HG02623 (cell line): Measurements from ENCODE around the gene CEP83.
"Not testable (repeated sequence)": the region's sequence is repeated elsewhere in the genome, so short reads cannot be mapped to it uniquely, and the experiment has no call there.

Source experiments
- ATAC-seq: cut with Tn5 transposase; IDR thresholded peaks from one replicate; pipeline ENCODE4 v1.9.1; 2021; ENCODE audit warnings: moderate library complexity; ENCODE audit not compliant: unreplicated experiment

CEP83 gene, protein sequence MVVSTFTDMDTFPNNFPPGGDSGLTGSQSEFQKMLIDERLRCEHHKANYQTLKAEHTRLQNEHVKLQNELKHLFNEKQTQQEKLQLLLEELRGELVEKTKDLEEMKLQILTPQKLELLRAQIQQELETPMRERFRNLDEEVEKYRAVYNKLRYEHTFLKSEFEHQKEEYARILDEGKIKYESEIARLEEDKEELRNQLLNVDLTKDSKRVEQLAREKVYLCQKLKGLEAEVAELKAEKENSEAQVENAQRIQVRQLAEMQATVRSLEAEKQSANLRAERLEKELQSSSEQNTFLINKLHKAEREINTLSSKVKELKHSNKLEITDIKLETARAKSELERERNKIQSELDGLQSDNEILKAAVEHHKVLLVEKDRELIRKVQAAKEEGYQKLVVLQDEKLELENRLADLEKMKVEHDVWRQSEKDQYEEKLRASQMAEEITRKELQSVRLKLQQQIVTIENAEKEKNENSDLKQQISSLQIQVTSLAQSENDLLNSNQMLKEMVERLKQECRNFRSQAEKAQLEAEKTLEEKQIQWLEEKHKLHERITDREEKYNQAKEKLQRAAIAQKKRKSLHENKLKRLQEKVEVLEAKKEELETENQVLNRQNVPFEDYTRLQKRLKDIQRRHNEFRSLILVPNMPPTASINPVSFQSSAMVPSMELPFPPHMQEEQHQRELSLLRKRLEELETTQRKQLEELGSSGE

DNA sequence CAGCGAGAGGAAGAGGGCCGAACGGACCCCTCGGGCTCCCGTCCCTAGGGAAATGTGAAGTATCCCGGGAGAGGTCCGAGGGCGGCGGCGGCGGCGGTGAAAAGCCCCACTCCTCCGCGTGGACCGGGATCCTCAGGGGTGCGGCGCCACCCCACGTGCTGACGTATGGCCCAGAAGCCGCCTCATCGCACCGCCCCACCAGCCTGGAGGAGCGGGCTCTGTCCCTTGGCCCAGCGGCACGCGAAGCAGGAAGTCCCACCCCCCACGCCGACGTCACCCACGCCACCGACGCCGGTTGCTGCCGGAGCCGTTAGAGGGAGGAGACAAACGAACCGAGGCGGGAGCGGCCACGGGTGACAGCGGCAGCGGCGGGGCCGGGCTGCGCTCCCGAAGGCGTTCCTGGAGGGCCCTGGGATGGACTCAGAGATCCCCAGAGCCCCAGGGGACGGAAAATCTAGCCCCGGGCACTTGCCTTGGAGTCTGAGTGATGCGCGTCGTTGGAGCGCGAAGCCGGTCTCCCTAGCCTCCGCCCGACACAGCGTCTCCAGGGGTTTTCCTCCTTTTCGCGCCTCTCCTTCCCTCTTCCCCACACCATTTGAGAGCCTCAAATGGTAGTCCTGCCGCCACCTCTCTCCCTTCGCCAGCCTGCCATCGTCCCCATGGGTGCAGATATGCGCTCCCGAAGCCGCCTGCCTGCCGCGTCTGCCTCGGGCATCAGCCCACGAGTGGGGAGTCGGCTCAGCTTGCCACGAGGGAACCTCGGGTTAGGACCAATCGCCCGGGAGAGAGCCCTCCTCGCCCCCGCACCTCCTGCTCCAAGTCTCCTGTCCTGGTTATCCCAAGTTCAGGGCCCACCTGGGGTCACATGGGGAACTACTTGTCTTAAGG lies at the start of gene CEP83:
TSS of gene CEP83 (minus strand) at position 140 of the 888 bp plus-strand sequence. CDS start 47,377 bp downstream, outside the sequence.
- ATAC-seq: peak; percentile 97

- ATAC-seq: no peak
These were observed 49.6 kb upstream of the CEP83 start for GRCh38 chr12:94509317-94509716.

DNA sequence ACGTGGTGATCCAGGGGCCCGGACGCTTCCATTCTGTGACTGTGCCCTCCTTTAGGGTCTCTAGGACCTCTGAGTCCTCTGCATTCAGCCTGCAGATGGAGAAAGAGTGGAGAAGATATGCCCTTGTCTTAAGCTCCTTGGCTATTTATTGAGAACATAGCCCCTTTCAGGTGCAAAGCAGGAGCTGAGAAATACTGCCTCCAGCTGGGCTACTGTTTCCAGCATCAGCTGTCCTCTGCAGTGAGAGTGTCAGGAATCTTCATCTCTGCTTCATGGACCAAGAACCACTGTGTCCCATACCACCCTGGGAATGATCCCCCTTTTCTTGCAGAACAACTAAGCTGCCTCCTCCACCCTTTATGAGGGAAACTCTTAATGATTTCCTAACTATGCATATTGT lies 47.8 kb upstream of the CEP83 start:
- no peak for ATAC-seq

GRCh38 chr12:94504386-94504785 lies 44.7 kb upstream of the CEP83 start:
- ATAC-seq: no peak

DNA sequence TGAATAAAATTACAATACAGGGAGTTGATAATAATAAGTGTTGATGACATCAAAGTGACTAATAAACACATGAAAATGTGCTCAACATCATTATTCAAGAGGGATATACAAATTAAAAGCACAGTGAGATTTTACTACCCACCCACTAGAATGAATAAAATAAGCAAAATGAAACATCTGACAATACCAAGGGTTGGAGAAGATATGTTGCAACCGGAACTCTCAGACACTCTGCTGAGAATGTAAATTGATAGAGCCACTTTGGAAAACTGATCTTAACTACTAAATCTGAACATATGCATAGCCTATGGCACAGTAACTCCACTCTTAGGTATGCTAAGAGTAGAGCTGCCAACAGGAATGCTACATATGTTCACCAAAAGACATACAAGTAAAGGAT lies 44.0 kb upstream of the CEP83 start:
- no peak for ATAC-seq

- no peak for ATAC-seq
These were observed 41.3 kb upstream of the CEP83 start for GRCh38 chr12:94500831-94501567.

DNA sequence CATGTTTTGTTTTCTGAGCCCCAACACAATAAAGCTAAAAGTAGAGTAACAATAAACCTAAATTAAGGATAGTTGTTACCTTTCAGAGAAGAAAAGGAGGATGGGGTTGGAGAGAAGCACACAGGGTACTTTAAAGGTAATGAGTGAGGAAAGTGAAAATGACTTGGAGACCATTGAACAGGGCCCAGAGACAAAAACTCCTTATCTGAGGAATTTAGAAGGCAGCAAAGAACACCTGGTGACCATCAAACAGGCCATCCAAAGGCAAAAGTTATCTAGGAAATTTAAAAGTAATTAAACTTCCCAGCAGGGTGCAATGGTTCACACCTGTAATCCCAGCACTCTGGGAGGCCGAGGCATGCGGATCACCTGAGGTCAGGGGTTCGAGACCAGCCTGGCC lies 39.0 kb upstream of the CEP83 start:
- ATAC-seq: no peak

GRCh38 chr12:94498073-94498472 lies 38.4 kb upstream of the CEP83 start:
- no peak for ATAC-seq

- no peak for ATAC-seq
These were observed 35.9 kb upstream of the CEP83 start for GRCh38 chr12:94495445-94496115.

- no peak for ATAC-seq
These were observed 31.8 kb upstream of the CEP83 start for GRCh38 chr12:94491489-94491888.

DNA sequence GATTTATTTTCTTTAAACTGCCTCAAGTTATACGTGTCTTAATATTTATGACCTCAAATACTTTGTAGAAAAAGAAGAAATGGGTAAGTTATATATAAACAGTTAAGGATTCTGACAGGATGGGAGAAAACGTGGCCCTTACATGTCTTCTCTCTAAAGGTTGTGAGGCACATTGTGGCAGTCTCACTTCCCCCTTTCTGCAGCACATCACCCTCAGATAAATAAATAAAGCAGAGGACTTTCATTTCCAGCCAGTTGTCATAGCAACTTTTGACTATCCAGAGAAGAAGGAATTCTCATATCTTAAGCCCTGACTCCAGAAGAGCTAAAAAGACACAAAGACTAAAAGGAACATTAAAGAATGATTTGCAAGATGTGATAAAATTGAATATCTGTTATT lies 28.8 kb upstream of the CEP83 start:
- ATAC-seq: peak; percentile 95

- ATAC-seq: no peak
These were observed 22.1 kb upstream of the CEP83 start for GRCh38 chr12:94481734-94482133.

DNA sequence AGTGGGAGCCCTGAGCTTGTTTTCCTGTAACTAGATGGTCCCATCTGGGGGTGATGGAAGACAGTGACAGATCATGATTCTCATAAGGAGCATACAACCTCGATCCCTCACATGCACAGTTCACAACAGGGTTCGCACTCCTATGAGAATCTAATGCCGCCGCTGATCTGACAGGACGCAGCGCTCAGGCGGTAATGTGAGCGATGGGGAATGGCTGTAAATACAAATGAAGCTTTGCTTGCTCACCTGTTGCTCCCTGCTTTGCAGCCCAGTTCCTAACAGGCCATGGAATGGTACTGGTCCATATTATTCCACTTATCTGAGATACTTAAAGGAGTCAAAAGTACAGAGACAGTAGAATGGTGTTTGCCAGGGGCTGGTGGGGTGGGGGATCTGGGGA lies 9.9 kb upstream of the CEP83 start:
- ATAC-seq: no peak

- ATAC-seq: no peak
These were observed 921 bp upstream of the CEP83 start for GRCh38 chr12:94460616-94460959.

GRCh38 chr12:94458877-94459727 lies 565 bp downstream of the CEP83 start:
- ATAC-seq: peak; percentile 26

GRCh38 chr12:94457311-94457710 lies 2.4 kb downstream of the CEP83 start:
- no peak for ATAC-seq

DNA sequence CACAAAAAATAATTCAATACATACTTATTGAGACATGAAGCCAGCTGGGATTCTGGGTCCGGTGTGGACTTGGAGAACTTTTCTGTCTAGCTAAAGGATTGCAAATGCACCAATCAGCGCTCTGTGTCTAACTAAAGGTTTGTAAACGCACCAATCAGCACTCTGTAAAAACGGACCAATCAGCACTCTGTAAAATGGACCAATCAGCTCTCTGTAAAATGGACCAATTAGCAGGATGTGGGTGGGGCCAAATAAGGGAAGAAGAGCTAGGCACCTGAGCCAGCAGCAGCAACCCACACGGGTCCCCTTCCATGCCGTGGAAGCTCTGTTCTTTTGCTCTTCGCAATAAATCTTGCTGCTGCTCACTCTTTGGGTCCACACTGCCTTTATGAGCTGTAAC lies 5.3 kb downstream of the CEP83 start:
- not testable (repeated sequence) for ATAC-seq

DNA sequence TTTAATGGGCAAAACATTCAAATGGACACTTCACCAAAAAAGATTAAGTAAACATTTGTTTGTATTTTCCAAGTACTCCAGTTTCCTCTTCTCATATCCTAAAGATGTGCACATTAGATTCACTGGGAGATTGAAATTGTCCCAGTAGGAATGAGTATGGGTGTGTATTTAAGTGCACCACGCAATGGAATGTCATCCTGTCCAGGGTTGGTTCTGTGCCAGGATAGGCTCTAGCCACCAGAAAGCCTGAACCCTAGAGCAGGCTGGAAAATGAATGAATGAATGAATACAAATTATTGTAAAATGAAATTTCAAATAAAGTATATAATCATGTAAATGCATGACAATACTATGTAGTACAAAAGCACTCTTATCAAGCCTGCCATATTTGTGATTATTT lies 14.0 kb downstream of the CEP83 start:
- ATAC-seq: no peak

DNA sequence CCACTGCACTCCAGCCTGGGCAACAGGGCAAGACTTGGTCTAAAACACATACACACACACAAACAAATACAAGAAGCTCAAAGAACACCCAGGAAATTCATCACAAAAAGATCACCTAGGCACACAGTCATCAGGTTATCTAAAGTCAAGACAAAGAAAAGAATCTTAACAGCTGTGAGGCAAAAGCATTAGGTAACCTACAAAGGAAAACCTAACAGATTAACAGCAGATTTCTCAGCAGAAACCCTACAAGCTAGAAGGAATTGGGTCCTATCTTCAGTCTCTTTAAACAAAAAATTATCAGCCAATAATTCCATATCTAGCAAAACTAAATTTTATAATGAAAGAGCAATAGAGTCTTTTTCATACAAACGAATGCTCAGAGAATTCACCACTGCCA lies 22.4 kb downstream of the CEP83 start:
- ATAC-seq: no peak
